ENCODE measurements around the gene LAMA2. TPM values are rescaled to one million over a fixed set of nuclear protein-coding genes. Genes with fewer than 3 reads are reported as not detected.

LAMA2 gene
- total and polyA plus RNA-seq, 2 donors (not counting 3 experiments of a cell fraction or from before 2014, with no cell fraction given): 0.51 to 0.75 TPM

GRCh38 chr6:129114636-129115391, 231.9 kb downstream of the LAMA2 start:
- H3K9ac ChIP-seq (replicated peaks; ENCODE audit: extremely low read depth, insufficient read depth, low read length): no peak overlapping the region
- H3K9me1 ChIP-seq (replicated peaks; ENCODE audit: control insufficient read depth, extremely low read depth, insufficient read depth, low read length): no peaks in the 10 kb centered on the region
- no peak for TF ChIP-seq POLR2AphosphoS5 (IDR thresholded peaks at IDR 0.05; ENCODE audit: insufficient read depth, low read depth, low read length)
- no peak for TF ChIP-seq POLR2A (IDR thresholded peaks at IDR 0.05; ENCODE audit: low read depth, low read length)
- TF ChIP-seq CTCF (IDR thresholded peaks at IDR 0.05; ENCODE audit: extremely low read depth in 1 of 2, insufficient read depth in 1 of 2, low read depth in 1 of 2, low read length in 2 of 2): no peak
- TF ChIP-seq EZH2 (IDR thresholded peaks at IDR 0.05; ENCODE audit: borderline replicate concordance, low read depth, low read length, severe bottlenecking): no peak
- no peak for TF ChIP-seq MYC (IDR thresholded peaks at IDR 0.05; ENCODE audit: low read depth, low read length)
- no peak for TF ChIP-seq JUN (IDR thresholded peaks at IDR 0.05; ENCODE audit: borderline replicate concordance, insufficient read depth, insufficient read length, low read depth)
- TF ChIP-seq MAX (IDR thresholded peaks at IDR 0.05; ENCODE audit: insufficient read depth, insufficient read length): no peak
- no peak for TF ChIP-seq GATA2 (IDR thresholded peaks at IDR 0.05; ENCODE audit: insufficient read depth, insufficient read length, low read depth, low read length)
- no peaks in the 10 kb centered on the region for H3K4me1 ChIP-seq (ENCODE audit: control insufficient read depth, extremely low read depth, insufficient read depth, low read length)
- H4K20me1 ChIP-seq (replicated peaks; ENCODE audit: control insufficient read depth, extremely low read depth, insufficient read depth, low read length): no peaks in the 10 kb centered on the region
- dilution Hi-C loops (cut with MboI; ENCODE audit: extremely low pct_ligation_motif_present, low sequenced_read_pairs) (no loop called here), intact Hi-C loops (cut with micrococcal nuclease) (no loop called here)
- H3K4me2 ChIP-seq (ENCODE audit: insufficient read depth, low read length): no peak overlapping the region
- no TSS peak for BruUV-seq (replicated peaks)
- H3K27me3 ChIP-seq (ENCODE audit: control insufficient read depth in 2 of 2, insufficient read depth in 2 of 2, low read length in 2 of 2): no peaks in the 10 kb centered on the region
- no peak overlapping the region for H2AFZ ChIP-seq (ENCODE audit: low read depth, low read length)
- H3K79me2 ChIP-seq (ENCODE audit: control insufficient read depth, insufficient read depth, low read length): no peaks in the 10 kb centered on the region
- ChIA-PET POLR2A (no interaction called here), CTCF (interaction anchor here (1.0 to 2.3 kb wide), 4 partner anchors 8 to 16 kb away, joined by 4 to 7 read pairs (median 5); no protein-coding TSS in a partner anchor)
- DNase-seq (ENCODE audit: low read depth, low spot score) (no peak), FAIRE-seq (no peak)
- H3K4me3 ChIP-seq (replicated peaks in 1 of 3; ENCODE audit: insufficient read depth in 1 of 3, low read depth in 1 of 3, low read length in 3 of 3): no peak overlapping the region
- H3K36me3 ChIP-seq (ENCODE audit: control insufficient read depth in 2 of 2, extremely low read depth in 1 of 2, insufficient read depth in 2 of 2, low read length in 2 of 2): no peaks in the 10 kb centered on the region
- H3K9me3 ChIP-seq (replicated peaks; ENCODE audit: control insufficient read depth, insufficient read depth, low read length): no peaks in the 10 kb centered on the region
- H3K27ac ChIP-seq (ENCODE audit: insufficient read depth, low read depth, low read length): no peak overlapping the region

All from endothelial cell of umbilical vein (primary cell).